GM18507 (cell line): ENCODE measurements around the gene DESI1.
"Not testable (repeated sequence)": the region's sequence is repeated elsewhere in the genome, so short reads cannot be mapped to it uniquely, and the experiment has no call there.

ENCODE experiments used
- DNase-seq: peaks from one replicate; pipeline ENCODE4 v3.0.0; 2011; ENCODE audit warnings: low read depth; ENCODE audit not compliant: insufficient read length; ENCODE audit errors: extremely low spot score
- FAIRE-seq: peaks from 2 replicates; lab custom pipeline; 2011; peaks lifted over from hg19 to GRCh38; lab: Jason Lieb, UNC

The DESI1 gene

DNA sequence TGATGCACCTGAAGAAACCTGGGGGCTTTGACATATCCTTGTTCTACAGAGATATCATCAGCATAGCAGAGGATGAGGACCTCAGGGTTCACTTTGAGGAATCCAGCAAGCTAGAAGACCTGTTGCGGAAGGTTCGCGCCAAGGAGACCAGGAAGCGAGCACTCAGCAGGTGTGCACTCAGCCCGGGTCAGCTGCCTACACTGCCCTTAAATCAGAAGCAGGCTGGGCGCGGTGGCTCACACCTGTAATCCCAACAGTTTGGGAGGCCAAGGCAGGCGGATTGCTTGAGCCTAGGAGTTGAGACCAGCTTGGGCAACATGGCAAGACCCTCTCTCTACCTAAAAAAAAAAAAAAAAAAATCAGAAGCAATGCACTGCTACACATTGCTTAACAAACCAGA is 16.8 kb upstream of the DESI1 start:
- DNase-seq, FAIRE-seq: not testable (repeated sequence)

DNA sequence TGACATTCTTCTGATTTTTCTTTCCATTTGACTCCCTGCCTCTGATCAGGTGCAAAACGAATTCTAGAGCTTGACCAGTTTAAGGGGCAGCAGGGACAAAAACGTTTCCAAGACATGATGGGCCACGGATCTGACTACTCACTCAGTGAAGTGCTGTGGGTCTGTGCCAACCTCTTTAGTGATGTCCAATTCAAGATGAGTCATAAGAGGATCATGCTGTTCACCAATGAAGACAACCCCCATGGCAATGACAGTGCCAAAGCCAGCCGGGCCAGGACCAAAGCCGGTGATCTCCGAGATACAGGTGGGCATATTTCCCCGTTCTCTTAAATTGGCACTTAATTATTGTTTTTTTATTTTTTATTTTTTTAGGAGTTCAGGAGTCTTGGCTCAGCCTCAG is 15.6 kb upstream of the DESI1 start:
- no peak for DNase-seq
- no peak for FAIRE-seq

DNA sequence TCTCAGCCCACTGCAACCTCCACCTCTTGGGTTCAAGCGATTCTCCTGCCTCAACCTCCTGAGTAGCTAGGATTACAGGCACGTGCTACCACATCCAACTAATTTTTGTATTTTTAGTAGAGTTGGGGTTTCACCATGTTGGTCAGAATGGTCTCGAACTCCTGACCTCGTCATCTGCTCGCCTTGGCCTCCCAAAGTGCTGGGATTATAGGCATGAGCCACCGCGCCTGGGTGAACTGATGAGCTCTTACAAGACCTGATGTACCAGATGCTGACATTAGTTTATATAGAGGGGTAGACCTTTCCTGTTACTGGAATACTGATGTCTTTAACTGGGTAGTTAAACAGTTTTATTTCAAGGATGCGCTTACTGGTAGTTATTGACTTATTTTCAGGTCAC is 13.8 kb upstream of the DESI1 start:
- DNase-seq, FAIRE-seq: not testable (repeated sequence)

DNA sequence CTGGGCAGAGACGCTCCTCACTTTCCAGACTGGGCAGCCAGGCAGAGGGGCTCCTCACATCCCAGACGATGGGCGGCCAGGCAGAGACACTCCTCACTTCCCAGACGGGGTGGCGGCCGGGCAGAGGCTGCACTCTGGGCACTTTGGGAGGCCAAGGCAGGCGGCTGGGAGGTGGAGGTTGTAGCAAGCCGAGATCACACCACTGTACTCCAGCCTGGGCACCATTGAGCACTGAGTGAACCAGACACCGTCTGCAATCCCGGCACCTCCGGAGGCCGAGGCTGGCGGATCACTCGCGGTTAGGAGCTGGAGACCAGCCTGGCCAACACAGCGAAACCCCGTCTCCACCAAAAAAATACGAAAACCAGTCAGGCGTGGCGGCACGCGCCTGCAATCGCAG is 10.8 kb upstream of the DESI1 start:
- DNase-seq, FAIRE-seq: not testable (repeated sequence)

DNA sequence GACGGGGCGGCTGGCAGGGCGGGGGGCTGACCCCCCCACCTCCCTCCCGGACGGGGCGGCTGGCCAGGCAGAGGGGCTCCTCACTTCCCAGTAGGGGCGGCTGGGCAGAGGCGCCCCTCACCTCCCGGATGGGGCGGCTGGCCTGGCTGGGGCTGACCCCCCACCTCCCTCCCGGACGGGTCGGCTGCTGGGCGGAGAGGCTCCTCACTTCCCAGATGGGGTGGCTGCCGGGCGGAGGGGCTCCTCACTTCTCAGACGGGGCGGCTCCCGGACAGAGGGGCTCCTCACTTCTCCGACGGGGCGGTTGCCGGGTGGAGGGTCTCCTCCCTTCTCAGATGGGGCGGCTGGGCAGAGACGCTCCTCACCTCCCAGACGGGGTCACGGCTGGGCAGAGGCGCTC is 10.3 kb upstream of the DESI1 start:
- DNase-seq, FAIRE-seq: not testable (repeated sequence)

DNA sequence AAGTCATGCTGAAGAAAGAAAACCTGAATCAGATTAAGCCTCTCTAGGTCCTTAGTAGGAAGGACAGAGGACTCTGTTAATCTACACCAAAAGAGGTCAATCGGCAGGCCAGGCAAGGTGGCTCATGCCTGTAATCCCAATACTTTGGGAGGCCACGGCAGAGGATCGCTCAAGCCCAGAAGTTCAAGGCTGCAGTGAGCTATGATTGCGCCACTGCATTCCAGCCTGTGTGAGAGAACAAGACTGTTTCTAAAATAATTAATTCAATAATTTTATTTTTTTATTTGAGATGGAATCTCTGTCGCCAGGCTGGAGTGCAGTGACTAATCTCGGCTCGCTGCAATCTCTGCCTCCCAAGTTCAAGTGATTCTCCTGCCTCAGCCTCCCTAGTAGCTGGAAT is 4.7 kb upstream of the DESI1 start:
- no peak for FAIRE-seq
- DNase-seq: no peak

DNA sequence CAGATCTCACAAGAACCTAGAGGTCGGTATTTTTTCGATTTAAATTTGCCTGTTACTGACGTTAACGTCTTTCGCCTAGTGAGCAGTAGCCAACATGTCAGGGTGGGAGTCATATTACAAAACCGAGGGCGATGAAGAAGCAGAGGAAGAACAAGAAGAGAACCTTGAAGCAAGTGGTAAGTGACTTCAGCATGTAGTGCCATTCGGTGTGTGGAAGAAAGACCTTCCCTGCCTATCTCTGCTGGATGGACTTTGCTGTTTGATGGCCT is 1.0 kb upstream of the DESI1 start:
- FAIRE-seq (no peak), DNase-seq (no peak)

DNA sequence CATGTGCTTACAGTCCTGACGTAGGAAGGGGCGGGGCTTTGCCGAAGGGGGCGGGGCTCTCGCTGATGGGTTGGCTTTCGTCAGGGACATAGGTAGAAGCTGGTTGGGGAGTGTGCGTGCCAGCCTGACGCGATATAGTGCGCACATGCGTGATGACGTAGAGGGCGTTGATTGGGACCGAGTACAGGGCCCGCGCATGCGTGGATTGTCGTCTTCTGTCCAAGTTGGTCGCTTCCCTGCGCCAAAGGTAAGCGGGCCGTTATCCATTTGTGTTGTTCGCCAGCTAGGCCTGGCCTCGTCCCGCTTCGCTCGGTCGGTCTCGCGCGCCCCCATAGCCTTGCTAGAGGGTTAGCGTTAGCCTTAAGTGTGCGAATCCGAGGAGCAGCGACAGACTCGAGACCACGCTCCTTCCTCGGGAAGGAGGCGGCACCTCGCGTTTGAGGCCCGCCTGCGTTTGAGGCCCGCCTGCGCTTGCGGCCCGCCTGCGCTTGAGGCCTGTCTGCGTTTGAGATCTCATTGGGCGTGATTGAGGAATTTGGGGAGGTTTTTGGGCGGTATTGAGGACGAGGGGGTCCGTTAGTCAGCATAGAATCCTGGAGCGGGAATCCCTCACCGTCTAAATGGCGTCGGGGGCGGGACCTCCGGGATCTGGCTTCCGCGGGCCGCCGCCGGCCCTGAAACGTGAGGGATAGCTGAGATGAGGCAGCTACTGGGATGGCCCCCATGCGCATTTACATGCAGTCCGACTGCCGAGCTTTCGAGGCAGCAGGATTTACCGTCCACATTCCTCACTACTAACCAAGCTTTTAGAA is 462 bp upstream of the DESI1 start, which contains the start of gene XRCC6:
XRCC6 (plus strand) TSS at position 197 of the 812 bp plus-strand sequence. CDS start 710 bp downstream, outside the sequence.
- DNase-seq (peak; percentile 99), FAIRE-seq (peak; percentile 99)

DNA sequence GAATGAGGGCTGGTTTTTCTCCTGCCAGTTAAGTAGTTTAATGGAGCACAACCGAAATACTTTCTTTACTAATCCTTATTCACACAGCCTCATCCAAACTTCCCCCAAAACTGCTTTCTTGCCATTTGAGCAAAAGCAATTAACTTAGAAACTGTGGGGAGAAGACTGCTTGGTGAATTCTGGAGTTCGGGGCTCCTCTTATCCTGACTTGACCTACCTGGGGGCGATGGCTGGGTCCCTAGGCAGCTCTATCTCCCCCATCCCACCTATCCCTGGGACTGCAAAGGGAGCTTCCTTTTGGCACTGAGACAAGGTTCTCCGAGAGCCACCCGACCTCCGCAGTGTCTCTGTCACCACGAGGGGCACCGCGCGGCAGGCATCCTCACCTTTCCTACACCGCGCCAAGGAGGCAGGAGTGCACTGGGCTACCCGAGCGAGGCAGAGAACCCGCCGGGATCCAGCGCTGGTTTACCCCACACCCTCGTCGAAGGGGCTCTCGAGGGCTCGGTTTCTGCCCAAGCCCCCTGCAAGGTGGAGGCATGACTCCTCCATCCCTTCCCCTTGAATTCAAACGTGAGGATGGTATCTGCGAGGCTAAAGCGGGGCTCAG is 759 bp downstream of the DESI1 start:
- DNase-seq: no peak
- peak; percentile 41 for FAIRE-seq

DNA sequence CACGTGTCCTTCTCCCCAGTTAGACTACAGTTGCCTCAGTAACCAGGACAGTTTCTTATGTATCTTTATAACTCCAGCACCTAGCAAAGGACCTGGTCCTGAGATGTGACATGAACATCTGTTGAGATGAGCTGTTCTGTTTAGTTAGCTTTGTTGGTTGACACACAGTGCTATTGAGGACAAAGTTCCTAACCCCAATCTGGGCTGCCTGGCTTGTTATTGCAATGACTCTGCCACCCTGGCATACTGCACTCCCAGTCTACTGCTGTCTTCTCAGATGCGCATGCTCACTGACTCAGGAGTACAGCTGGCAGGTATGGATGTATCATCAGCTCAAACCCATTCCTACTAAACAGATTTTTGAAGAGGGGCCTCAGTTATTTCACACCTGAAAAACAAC is 7.4 kb downstream of the DESI1 start:
- no peak for FAIRE-seq

DNA sequence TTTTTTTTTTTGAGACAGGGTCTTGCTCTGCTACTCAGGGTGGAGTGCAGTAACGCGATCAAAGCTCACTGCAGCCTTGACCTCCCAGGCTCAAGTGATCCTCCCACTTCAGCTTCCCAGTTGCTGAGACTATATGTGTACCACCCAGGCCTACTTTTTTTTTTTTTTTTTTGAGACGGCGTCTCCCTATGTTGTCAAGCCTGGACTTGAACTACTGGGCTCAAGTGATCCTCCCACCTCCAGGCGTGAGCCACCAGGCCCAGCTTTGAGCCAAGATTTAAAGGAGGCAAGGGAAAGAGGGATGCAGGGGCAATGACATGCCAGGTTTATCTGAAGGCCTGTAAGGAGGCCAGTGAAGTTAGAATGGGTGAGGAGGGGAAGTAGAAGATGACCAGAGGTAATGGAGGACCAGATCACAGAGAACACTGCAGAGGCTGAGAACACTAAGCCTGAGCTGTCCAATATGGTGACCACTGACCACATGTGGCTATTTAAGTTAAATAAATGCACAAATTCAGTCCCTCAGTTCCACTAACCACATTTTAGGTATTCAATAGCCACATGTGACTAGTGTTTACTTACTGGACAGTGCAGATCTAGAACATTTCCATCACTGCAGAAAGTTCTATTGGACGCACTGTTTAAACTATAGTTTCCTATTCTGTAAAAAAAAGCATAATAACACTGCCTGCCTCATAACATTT is 8.1 kb downstream of the DESI1 start:
- FAIRE-seq: no peak

More for the DNA sequence above, 7.4 kb downstream of the DESI1 start:
- DNase-seq: no peak

DNA sequence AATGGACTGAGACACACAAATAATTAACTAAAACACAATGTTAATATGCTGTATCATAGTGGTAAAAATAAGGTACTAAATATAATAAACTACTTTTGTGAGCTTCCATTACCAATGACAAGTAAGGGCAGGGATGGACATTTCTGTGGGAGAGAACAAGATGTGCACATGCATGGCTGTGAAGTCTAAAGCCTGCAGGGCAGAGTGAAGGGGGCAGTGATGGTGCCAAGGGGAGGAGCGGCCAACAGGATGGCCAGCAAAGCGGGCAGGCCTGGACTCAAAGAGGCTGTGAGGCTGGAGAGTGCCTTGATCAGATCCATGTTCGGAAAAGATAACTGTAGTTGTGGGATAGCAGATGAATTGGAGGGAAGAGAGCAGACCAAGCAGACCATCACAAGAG is 12.5 kb downstream of the DESI1 start:
- no peak for DNase-seq
- no peak for FAIRE-seq

More for the DNA sequence above, 8.1 kb downstream of the DESI1 start:
- DNase-seq: no peak

DNA sequence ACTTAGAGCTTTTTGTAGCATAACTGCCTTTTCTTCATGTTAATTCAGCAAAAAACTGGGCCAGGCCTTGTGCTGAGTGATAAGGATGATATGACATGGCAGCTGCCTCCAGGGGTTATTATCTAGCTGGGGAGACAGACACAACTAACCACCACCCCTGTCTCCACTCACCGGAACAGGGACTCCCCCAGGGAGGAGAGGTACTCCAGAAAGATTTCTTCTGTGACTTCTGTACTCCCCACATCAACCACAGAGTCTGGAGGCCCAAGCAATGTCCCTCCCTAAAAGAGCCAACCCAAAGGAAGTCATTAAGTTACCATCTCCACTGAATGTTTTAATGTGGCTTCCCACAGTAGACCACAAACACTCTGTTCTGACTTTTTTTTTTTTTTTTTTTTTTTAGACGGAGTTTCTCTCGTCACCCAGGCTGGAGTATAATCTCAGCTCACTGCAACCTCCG is 16.9 kb downstream of the DESI1 start:
- peak; percentile 93 for FAIRE-seq

DNA sequence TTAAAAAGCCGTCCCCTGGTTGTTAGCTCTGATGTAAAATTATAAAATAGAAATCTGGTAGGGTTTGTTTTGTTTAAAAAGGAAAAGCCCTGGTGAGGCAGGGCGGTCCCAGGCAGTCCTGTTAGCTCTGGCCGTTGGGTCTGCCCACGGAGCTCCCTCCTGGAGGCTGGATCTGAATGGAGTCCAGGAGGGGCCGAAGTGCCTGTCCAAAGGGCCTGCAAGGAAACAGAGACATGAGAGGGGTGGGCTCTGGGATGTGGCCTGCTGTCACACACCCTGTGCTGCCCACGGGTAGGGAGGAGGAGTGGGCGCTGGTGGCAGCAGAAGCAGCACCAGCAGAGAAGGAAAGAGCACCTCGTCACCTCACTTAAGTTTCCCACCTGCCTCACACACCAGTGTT is 19.9 kb downstream of the DESI1 start:
- FAIRE-seq: no peak
- no peak for DNase-seq

More for the DNA sequence above, 16.9 kb downstream of the DESI1 start:
- no peak for DNase-seq

DNA sequence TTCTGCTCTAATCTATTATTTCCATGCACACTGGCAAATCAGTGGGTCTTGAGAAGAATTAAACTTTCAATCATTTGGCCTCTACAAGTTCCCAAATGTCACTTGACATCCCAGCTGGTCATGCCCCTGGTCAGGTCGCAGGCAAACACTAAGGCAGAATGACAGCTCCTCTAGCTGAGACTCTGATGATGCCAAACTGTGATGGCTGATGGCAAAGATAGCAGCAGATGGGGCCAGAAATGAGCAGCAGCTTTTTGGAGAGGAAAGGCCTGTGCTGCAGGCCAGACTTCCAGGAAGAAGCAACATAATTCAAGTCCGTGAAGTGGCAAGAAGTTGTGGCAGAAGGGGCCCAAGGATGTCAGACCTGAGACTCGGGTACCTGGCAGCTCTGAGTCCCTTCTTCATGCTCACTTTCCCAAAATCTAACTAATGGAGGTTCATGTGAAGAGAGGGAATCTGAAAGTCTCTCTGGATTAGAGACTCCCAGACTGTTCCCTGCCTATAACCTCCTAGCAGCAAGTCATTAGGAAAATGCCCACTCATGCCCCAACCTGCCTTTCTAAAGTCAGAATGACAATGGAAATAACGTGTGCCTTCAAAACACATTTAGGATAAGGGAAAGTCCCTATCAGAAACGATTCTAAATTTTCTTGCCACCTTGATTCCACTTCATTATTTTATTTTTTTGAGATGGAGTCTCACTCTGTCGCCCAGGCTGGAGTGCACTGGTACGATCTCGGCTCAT is 21.8 kb downstream of the DESI1 start:
- DNase-seq (no peak), FAIRE-seq (no peak)

DNA sequence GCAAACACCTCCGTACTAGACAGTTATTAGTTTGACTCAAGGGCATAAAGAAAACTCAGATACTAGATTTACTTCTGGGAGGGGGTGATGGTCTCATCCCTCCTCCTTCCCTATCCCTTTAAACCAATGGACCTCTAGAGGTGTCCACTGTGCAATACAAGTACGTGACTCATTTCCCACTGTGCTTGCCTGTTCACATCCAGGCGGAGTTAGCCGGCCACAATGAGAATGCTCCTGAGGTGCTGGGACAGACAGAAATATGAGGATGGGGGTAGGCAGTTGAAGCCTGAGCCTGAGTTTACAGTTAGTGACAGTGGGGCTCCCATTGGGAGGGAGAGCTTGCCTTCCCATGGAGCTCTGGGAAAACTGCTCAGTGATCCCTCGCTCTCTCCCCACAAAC is 22.8 kb downstream of the DESI1 start:
- DNase-seq: no peak
- FAIRE-seq: no peak

DNA sequence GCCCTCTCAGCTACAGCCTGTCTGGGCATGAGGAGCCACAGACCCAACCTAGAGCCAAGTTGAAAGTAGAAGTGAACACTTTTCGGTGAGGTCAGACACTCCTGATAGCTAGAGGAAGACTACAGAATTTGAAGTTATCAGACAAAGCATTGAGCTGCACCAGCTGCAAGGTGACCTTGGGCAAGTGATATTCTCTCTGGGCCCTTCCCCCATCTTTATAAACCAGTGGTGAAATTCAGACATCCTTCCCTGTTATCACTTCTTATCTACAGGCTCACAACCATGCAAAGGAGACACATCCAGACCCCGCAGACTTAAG is 23.2 kb downstream of the DESI1 start:
- no peak for FAIRE-seq

DNA sequence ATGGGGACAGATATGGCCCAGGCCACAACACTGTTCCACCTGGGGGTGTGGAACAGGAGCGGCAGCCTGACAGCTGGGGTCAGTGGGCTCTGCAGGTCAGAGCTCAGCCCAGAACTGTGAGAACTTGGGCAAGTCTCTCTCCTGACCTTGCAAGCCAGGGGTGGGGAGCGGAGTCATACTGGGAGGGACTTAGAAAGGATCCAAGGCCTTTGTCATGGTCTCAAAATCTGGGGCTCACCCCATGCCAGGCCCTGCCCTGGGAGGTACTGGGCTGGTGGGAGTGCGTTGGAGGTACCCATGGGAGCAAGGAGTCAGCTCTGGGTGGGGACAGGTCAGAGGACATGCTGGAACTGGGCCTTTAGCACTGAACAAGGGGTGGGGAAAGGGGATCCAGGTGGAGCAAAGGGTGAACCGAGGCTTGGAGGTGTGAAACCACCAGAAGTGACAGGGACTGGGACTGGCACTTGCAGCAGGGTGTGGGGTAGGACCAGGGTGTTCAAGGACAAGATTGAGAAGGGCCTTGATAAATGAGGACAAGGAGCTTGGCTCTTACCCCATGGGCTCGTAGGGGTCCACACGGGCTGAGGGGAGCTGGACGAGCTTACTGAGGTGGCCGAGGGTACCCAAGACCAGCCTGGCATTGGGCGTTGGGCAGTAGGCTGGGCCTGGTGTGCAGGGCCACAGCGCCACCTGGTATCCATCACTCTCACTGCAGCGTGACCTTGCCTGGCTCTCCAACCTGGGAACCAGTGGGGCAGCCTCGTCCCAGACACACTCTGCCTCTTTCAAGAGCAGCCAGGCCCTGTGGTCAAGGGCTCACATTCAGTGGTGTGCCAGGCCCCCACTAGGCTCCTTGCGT is 23.8 kb downstream of the DESI1 start:
- no peak for FAIRE-seq
- DNase-seq: no peak

More for the DNA sequence above, 23.2 kb downstream of the DESI1 start:
- no peak for DNase-seq

DNA sequence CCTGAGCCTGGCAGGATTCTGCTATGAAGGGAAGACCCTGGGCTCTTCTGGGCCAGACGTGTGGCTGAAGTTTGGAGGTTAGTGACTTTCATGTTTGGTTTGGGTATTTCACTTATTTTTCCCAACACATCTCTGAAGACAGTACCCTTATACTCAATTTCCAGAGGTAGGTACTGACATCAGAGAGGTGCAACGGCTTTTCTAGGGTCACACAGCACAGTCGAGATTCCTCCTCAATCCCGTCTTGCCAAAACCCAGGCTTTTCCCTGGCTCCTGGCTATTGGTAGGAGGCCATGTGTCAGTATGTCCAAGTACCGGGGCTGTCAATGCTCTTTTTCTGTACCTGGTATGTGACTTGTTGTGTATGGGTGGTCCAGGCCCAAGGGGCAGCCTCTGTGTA is 25.1 kb downstream of the DESI1 start:
- FAIRE-seq: no peak

More for the DNA sequence above, 25.1 kb downstream of the DESI1 start:
- DNase-seq: no peak
